Peyer's patch (tissue), 4 donors: ENCODE data around the gene ARID1B.

Source experiments
- POLR2A ChIP-seq, 2 donors: fragments of 450-650 bp; IDR thresholded peaks; one replicate each; pipeline ENCODE4 v1.5.1; 2017; ENCODE audit warnings: antibody characterized with exemption in 2 of 2, mild to moderate bottlenecking in 2 of 2, moderate library complexity in 2 of 2
- TF ChIP-seq, protein P1 (sequence below), 6 experiments: fragments of 450-650 bp in 4 of 6; fragments of 200-600 bp in 2 of 6; sonication (generic) in 1 of 6; IDR thresholded peaks; one replicate each; pipeline ENCODE4 v1.5.1; 2017 to 2019; ENCODE audit warnings: antibody characterized with exemption in 6 of 6, mild to moderate bottlenecking in 3 of 6, moderate library complexity in 1 of 6

DNA sequence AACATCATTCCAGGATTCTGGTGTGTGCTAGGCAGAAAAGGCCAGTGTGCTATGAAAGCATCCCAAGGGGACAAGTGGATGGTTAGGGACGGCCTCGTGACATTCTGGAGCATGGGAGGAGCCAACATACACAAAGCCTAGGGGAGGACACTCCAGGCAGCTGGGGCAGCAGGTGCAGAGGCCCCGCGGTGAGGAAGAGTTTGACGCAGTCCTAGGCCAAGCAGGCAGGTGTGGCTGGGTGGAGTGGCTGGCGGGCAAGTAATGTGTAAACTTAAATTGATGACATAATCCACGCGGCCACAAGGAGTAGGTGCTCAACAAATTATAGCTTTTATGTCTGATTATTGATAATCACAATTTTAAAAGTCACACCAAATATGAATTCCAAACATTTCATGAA, 452.5 kb downstream of the ARID1B start:
- TF ChIP-seq, protein P1, sequence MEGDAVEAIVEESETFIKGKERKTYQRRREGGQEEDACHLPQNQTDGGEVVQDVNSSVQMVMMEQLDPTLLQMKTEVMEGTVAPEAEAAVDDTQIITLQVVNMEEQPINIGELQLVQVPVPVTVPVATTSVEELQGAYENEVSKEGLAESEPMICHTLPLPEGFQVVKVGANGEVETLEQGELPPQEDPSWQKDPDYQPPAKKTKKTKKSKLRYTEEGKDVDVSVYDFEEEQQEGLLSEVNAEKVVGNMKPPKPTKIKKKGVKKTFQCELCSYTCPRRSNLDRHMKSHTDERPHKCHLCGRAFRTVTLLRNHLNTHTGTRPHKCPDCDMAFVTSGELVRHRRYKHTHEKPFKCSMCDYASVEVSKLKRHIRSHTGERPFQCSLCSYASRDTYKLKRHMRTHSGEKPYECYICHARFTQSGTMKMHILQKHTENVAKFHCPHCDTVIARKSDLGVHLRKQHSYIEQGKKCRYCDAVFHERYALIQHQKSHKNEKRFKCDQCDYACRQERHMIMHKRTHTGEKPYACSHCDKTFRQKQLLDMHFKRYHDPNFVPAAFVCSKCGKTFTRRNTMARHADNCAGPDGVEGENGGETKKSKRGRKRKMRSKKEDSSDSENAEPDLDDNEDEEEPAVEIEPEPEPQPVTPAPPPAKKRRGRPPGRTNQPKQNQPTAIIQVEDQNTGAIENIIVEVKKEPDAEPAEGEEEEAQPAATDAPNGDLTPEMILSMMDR (IDR thresholded peaks at IDR 0.05): no peak
- TF ChIP-seq POLR2A (IDR thresholded peaks at IDR 0.05): no peak
